HepG2 (cell line): ENCODE measurements around the gene CD7. TPM values are rescaled to one million over a fixed set of nuclear protein-coding genes. Genes with fewer than 3 reads are reported as not detected.

Source experiments
- AKAP8 ChIP-seq: sonication (generic); formaldehyde crosslinking; IDR thresholded peaks from 2 replicates; pipeline ENCODE4 v1.5.1; 2020; ENCODE audit warnings: mild to moderate bottlenecking, missing genetic modification reagents
- ARNT ChIP-seq: fragments of 450-650 bp; IDR thresholded peaks from 2 replicates; pipeline ENCODE4 v1.6.1; 2017
- CENPT ChIP-seq: sonication (generic); formaldehyde crosslinking; IDR thresholded peaks from 2 replicates; pipeline ENCODE4 v1.8.0; 2022; ENCODE audit warnings: low read depth, mild to moderate bottlenecking, moderate library complexity, missing genetic modification reagents
- CSRNP1 ChIP-seq: sonication (generic); formaldehyde crosslinking; IDR thresholded peaks from 2 replicates; pipeline ENCODE4 v1.8.1; 2023; ENCODE audit warnings: mild to moderate bottlenecking, missing genetic modification reagents
- EZH2 ChIP-seq: conservative IDR thresholded peaks from 2 replicates; pipeline ENCODE4 v1.6.1; 2012; ENCODE audit warnings: mild to moderate bottlenecking, low read depth, low read length, moderate library complexity
- HES4 ChIP-seq: sonication (generic); formaldehyde crosslinking; IDR thresholded peaks from 2 replicates; pipeline ENCODE4 v1.9.0; 2021; ENCODE audit warnings: mild to moderate bottlenecking, missing genetic modification reagents, borderline replicate concordance
- HMG20A ChIP-seq: IDR thresholded peaks from 2 replicates; pipeline ENCODE4 v1.6.1; 2016; ENCODE audit warnings: borderline replicate concordance
- HOXD1 ChIP-seq: sonication (generic); formaldehyde crosslinking; IDR thresholded peaks from 2 replicates; pipeline ENCODE4 v1.5.0; 2020; ENCODE audit warnings: missing genetic modification reagents
- JUNB ChIP-seq: sonication (generic); formaldehyde crosslinking; IDR thresholded peaks from 2 replicates; pipeline ENCODE4 v1.8.0; 2022; ENCODE audit warnings: missing genetic modification reagents, mild to moderate bottlenecking, borderline replicate concordance
- MEIS1 ChIP-seq: sonication (generic); formaldehyde crosslinking; IDR thresholded peaks from 2 replicates; pipeline ENCODE4 v1.9.0; 2021; ENCODE audit warnings: mild to moderate bottlenecking, missing genetic modification reagents, moderate library complexity, borderline replicate concordance
- NFKBIZ ChIP-seq: IDR thresholded peaks from 2 replicates; pipeline ENCODE4 v1.6.1; 2018; ENCODE audit warnings: missing genetic modification reagents, missing compliant biosample characterization
- RBFOX2 ChIP-seq: fragments of 200-400 bp; formaldehyde crosslinking; IDR thresholded peaks from 2 replicates; pipeline ENCODE4 v1.6.1; 2017; ENCODE audit warnings: low read depth, mild to moderate bottlenecking, low read length
- SIN3B ChIP-seq: fragments of 150-350 bp; IDR thresholded peaks from 2 replicates; pipeline ENCODE4 v1.6.1; 2014; ENCODE audit warnings: low read length
- SOX13 ChIP-seq, 3 experiments: fragments of 450-650 bp in 1 of 3; sonication (generic) in 1 of 3; formaldehyde crosslinking in 1 of 3; IDR thresholded peaks in 2 of 3; conservative IDR thresholded peaks in 1 of 3; 2 replicates each; pipeline versions ENCODE4 v1.5.0 to v1.6.1; 2016 to 2020; ENCODE audit warnings: antibody characterized with exemption in 1 of 3, mild to moderate bottlenecking in 1 of 3, missing compliant biosample characterization in 1 of 3, missing genetic modification reagents in 1 of 3, moderate library complexity in 1 of 3
- SPEN ChIP-seq: sonication (generic); formaldehyde crosslinking; IDR thresholded peaks from 2 replicates; pipeline ENCODE4 v1.5.1; 2020; ENCODE audit warnings: low read depth, mild to moderate bottlenecking, missing genetic modification reagents
- ZFP36L1 ChIP-seq: sonication (generic); formaldehyde crosslinking; IDR thresholded peaks from 2 replicates; pipeline ENCODE4 v1.8.0; 2022; ENCODE audit warnings: mild to moderate bottlenecking, missing genetic modification reagents, moderate library complexity
- ZNF326 ChIP-seq: sonication (generic); formaldehyde crosslinking; IDR thresholded peaks from 2 replicates; pipeline ENCODE4 v1.4.0; 2020; ENCODE audit warnings: missing genetic modification reagents, borderline replicate concordance
- ZNF460 ChIP-seq: sonication (generic); formaldehyde crosslinking; IDR thresholded peaks from 2 replicates; pipeline ENCODE4 v1.5.1; 2020; ENCODE audit warnings: missing genetic modification reagents, mild to moderate bottlenecking, borderline replicate concordance
- ZNF572 ChIP-seq: sonication (generic); formaldehyde crosslinking; IDR thresholded peaks from 2 replicates; pipeline ENCODE4 v1.5.1; 2020; ENCODE audit warnings: mild to moderate bottlenecking, missing genetic modification reagents
- ZNF710 ChIP-seq: sonication (generic); formaldehyde crosslinking; IDR thresholded peaks from 2 replicates; pipeline ENCODE4 v1.5.0; 2020; ENCODE audit warnings: mild to moderate bottlenecking, missing genetic modification reagents, borderline replicate concordance
- ZNF768 ChIP-seq: sonication (generic); formaldehyde crosslinking; IDR thresholded peaks from 2 replicates; pipeline ENCODE4 v1.4.0; 2020; ENCODE audit warnings: missing genetic modification reagents
- polyA plus RNA-seq, 8 experiments: library from polyadenylated mRNA; depleted of rRNA in 3 of 8; stranded (reverse) in 7 of 8; unstranded in 1 of 8; fragments of >200 nt; fragmentation: Illumina TruSeq in 4 of 8; extraction: Trizol in 4 of 8; gene quantifications; 2 replicates each; pipeline versions ENCODE4 v1.2.1 to v1.2.3, GENCODE V29; 2011 to 2016; ENCODE audit warnings: low read depth in 4 of 8, missing spikeins in 1 of 8, mixed read lengths in 1 of 8; ENCODE audit not compliant: insufficient read depth in 1 of 8
- total RNA-seq, 5 experiments: library from RNA; depleted of rRNA; stranded (reverse); fragments of >200 nt; fragmentation: Illumina TruSeq; extraction: Trizol; gene quantifications; 2 replicates each; pipeline ENCODE4 v1.2.3, GENCODE V29; 2016; ENCODE audit warnings: low read depth in 1 of 5
- TF ChIP-seq, protein P1 (sequence below): sonication (generic); formaldehyde crosslinking; IDR thresholded peaks from 2 replicates; pipeline ENCODE4 v1.5.1; 2020; ENCODE audit warnings: missing genetic modification reagents, mild to moderate bottlenecking, borderline replicate concordance
- TF ChIP-seq, protein P2 (sequence below): sonication (generic); formaldehyde crosslinking; IDR thresholded peaks from 2 replicates; pipeline ENCODE4 v1.4.0; 2020; ENCODE audit warnings: missing genetic modification reagents

Gene CD7
- total and polyA plus RNA-seq, 2 of the 13 experiments (the other 11 are each of a cell fraction or from before 2014, with no cell fraction given), result 67.6 to 76.4 TPM

- TF ChIP-seq CENPT (CRISPR knock-in tag), result no peak
- TF ChIP-seq, protein P1, sequence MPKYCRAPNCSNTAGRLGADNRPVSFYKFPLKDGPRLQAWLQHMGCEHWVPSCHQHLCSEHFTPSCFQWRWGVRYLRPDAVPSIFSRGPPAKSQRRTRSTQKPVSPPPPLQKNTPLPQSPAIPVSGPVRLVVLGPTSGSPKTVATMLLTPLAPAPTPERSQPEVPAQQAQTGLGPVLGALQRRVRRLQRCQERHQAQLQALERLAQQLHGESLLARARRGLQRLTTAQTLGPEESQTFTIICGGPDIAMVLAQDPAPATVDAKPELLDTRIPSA, result no peak
- no peak for TF ChIP-seq AKAP8
- TF ChIP-seq SPEN, result no peak
- peak; percentile 51 for TF ChIP-seq ZNF768 (CRISPR knock-in tag)
- no peak for TF ChIP-seq HMG20A (CRISPR knock-in tag)
- TF ChIP-seq HOXD1 (CRISPR knock-in tag), result no peak; the same call in 1 of the 2 replicates
- TF ChIP-seq HES4 (CRISPR knock-in tag), result no peak
- no peak for TF ChIP-seq JUNB (CRISPR knock-in tag)
- no peak for TF ChIP-seq SOX13 (IDR thresholded peaks at IDR 0.05)
- TF ChIP-seq SOX13 (CRISPR knock-in tag; conservative IDR thresholded peaks at IDR 0.05 in 1 of 2, IDR thresholded peaks at IDR 0.05 in 1 of 2), result no peak
- no peak for TF ChIP-seq ZFP36L1 (CRISPR knock-in tag)
- TF ChIP-seq ZNF460, result no peak
- no peak for TF ChIP-seq SIN3B
- TF ChIP-seq EZH2, result no peak
- no peak for TF ChIP-seq ZNF710 (CRISPR knock-in tag)
- TF ChIP-seq ARNT, result no peak
- TF ChIP-seq RBFOX2, result no peak
- TF ChIP-seq MEIS1 (CRISPR knock-in tag), result 0 out of 2 replicates have a peak, but pooled peaks have one; percentile 52
- no peak for TF ChIP-seq ZNF326
- no peak for TF ChIP-seq CSRNP1 (CRISPR knock-in tag)
- TF ChIP-seq NFKBIZ, result no peak
- TF ChIP-seq, protein P2, sequence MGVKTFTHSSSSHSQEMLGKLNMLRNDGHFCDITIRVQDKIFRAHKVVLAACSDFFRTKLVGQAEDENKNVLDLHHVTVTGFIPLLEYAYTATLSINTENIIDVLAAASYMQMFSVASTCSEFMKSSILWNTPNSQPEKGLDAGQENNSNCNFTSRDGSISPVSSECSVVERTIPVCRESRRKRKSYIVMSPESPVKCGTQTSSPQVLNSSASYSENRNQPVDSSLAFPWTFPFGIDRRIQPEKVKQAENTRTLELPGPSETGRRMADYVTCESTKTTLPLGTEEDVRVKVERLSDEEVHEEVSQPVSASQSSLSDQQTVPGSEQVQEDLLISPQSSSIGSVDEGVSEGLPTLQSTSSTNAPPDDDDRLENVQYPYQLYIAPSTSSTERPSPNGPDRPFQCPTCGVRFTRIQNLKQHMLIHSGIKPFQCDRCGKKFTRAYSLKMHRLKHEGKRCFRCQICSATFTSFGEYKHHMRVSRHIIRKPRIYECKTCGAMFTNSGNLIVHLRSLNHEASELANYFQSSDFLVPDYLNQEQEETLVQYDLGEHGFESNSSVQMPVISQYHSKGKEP, result no peak
- no peak for TF ChIP-seq ZNF572
Measured at GRCh38 chr17:82304826-82305726, 12.3 kb downstream of the CD7 start (continued).
